GM23248 (cell line): ENCODE measurements around the gene MVB12B. TPM values are rescaled to one million over a fixed set of nuclear protein-coding genes. Genes with fewer than 3 reads are reported as not detected.

Source experiments
- DNase-seq: peaks from one replicate; pipeline ENCODE4 v3.0.0-alpha.2; 2015
- H2AFZ ChIP-seq: fragments of 200-600 bp; sonication (generic); 2 replicates; pipeline ENCODE4 v1.6.1; 2016; ENCODE audit warnings: antibody characterized with exemption
- H3F3A ChIP-seq: fragments of 200-600 bp; sonication (generic); 2 replicates; pipeline ENCODE4 v1.6.1; 2016; ENCODE audit warnings: mild to moderate bottlenecking, antibody characterized with exemption, mixed run types; ENCODE audit not compliant: insufficient read depth
- H3K27ac ChIP-seq: fragments of 200-600 bp; sonication (generic); 2 replicates; pipeline ENCODE4 v1.5.1; 2016; ENCODE audit warnings: mild to moderate bottlenecking
- H3K27me3 ChIP-seq: fragments of 200-600 bp; sonication (generic); replicated peaks from 2 replicates; pipeline ENCODE4 v1.6.1; 2016; ENCODE audit warnings: mild to moderate bottlenecking; ENCODE audit not compliant: insufficient read depth
- H3K36me3 ChIP-seq: fragments of 200-600 bp; sonication (generic); 2 replicates; pipeline ENCODE4 v1.6.1; 2016; ENCODE audit warnings: low read depth, mild to moderate bottlenecking
- H3K4me1 ChIP-seq: fragments of 200-600 bp; sonication (generic); 2 replicates; pipeline ENCODE4 v1.6.1; 2016; ENCODE audit warnings: mild to moderate bottlenecking; ENCODE audit not compliant: insufficient read depth
- H3K4me2 ChIP-seq: fragments of 200-600 bp; sonication (generic); one replicate; pipeline ENCODE4 v1.6.1; 2016; ENCODE audit warnings: mild to moderate bottlenecking; ENCODE audit not compliant: unreplicated experiment
- H3K4me3 ChIP-seq: fragments of 200-600 bp; sonication (generic); 2 replicates; pipeline ENCODE4 v1.5.1; 2016; ENCODE audit warnings: mild to moderate bottlenecking
- H3K79me2 ChIP-seq: fragments of 200-600 bp; sonication (generic); 2 replicates; pipeline ENCODE4 v1.6.1; 2016; ENCODE audit warnings: mild to moderate bottlenecking; ENCODE audit not compliant: insufficient read depth
- H3K9ac ChIP-seq: fragments of 200-600 bp; sonication (generic); 2 replicates; pipeline ENCODE4 v1.6.1; 2016; ENCODE audit warnings: mild to moderate bottlenecking
- H3K9me2 ChIP-seq: fragments of 200-600 bp; sonication (generic); 2 replicates; pipeline ENCODE4 v1.6.1; 2016; ENCODE audit warnings: mixed run types, mild to moderate bottlenecking, moderate library complexity; ENCODE audit not compliant: insufficient read depth
- H3K9me3 ChIP-seq: fragments of 200-600 bp; sonication (generic); one replicate; pipeline ENCODE4 v1.6.1; 2017; ENCODE audit warnings: low read depth
- H4K20me1 ChIP-seq: fragments of 200-600 bp; sonication (generic); 2 replicates; pipeline ENCODE4 v1.6.0; 2016; ENCODE audit not compliant: insufficient read depth
- EZH2 ChIP-seq: fragments of 200-600 bp; sonication (generic); IDR thresholded peaks from 2 replicates; pipeline ENCODE4 v1.6.1; 2018; ENCODE audit warnings: antibody characterized with exemption, mild to moderate bottlenecking; ENCODE audit not compliant: insufficient read depth, poor library complexity, severe bottlenecking
- EZH2phosphoT487 ChIP-seq: fragments of 200-600 bp; sonication (generic); IDR thresholded peaks from 2 replicates; pipeline ENCODE4 v1.6.1; 2018; ENCODE audit warnings: antibody characterized with exemption, moderate library complexity, mild to moderate bottlenecking, low read depth; ENCODE audit not compliant: insufficient read depth
- WGBS, 2 experiments: methylation state at CpG; one replicate each; pipeline ENCODE4 v1.1.6; 2015 to 2017; ENCODE audit warnings: low lambda C conversion rate in 2 of 2, low coverage in 1 of 2; ENCODE audit errors: missing lambda C conversion rate in 2 of 2; 5-methylcytosine and 5-hydroxymethylcytosine counted together
- in situ Hi-C: fragments of 300-500 bp; cut with MboI; formaldehyde crosslinking; loops from 2 replicates; pipeline ENCODE4 v1.15.0; 2020
- polyA plus RNA-seq: library from polyadenylated mRNA; unstranded; fragments of >200 nt; fragmentation: Nextera tagmentation; extraction: Ambion mirVana; gene quantifications from 2 replicates; pipeline ENCODE4 v1.2.1, GENCODE V29; 2016
- total RNA-seq: library from RNA; depleted of rRNA; stranded (reverse); fragments of >200 nt; shearing (Covaris generic); gene quantifications from 2 replicates; pipeline ENCODE4 v1.2.3, GENCODE V29; 2014

Gene MVB12B
- total and polyA plus RNA-seq, 2 experiments from 2014 or later: 2.4 to 5.5 TPM

- Histone ChIP-seq H3K9me3 (no peaks in the 10 kb centered on the region), H3K79me2 (no peaks in the 10 kb centered on the region), H2AFZ (no peak overlapping the region), H3K9ac (no peak overlapping the region), H3K9me2 (no peaks in the 10 kb centered on the region), H4K20me1 (no peaks in the 10 kb centered on the region), H3K36me3 (no peaks in the 10 kb centered on the region), H3F3A (peaks cover 43% of the 10 kb centered on the region), H3K27ac (no peak overlapping the region), H3K4me2 (no peak overlapping the region), H3K4me3 (no peak overlapping the region), H3K4me1 (peaks cover 38% of the 10 kb centered on the region), H3K27me3 (no peaks in the 10 kb centered on the region)
- WGBS, 2 experiments: 93 to 99% methylated on average over 4 of the region's 4 CpGs
- in situ Hi-C loops: no loop called here
- DNase-seq: no peak
- TF ChIP-seq EZH2phosphoT487 (no peak), EZH2 (no peak)
Measured at GRCh38 chr9:126410229-126410628, 83.6 kb downstream of the MVB12B start.

- Histone ChIP-seq H3K4me2 (peak overlapping the region; percentile 70), H3K79me2 (no peaks in the 10 kb centered on the region), H3K9me2 (no peaks in the 10 kb centered on the region), H4K20me1 (no peaks in the 10 kb centered on the region), H3K27me3 (no peaks in the 10 kb centered on the region), H3K9me3 (no peaks in the 10 kb centered on the region), H3K27ac (peak overlapping the region; percentile 54), H3K9ac (peak overlapping the region; percentile 43), H3K4me1 (peaks cover 32% of the 10 kb centered on the region), H3K4me3 (peak overlapping the region; percentile 52), H2AFZ (peak overlapping the region; percentile 32), H3F3A (peaks cover 38% of the 10 kb centered on the region), H3K36me3 (no peaks in the 10 kb centered on the region)
- 33 to 37% methylated on average over 12 of the region's 12 CpGs for WGBS, 2 experiments
- DNase-seq: peak; percentile 72
- TF ChIP-seq EZH2phosphoT487: no peak
- no peak for TF ChIP-seq EZH2
- in situ Hi-C loops: no loop called here
Measured at GRCh38 chr9:126411225-126411947, 84.8 kb downstream of the MVB12B start.

- in situ Hi-C loops: no loop called here
- H3K36me3 ChIP-seq: no peaks in the 10 kb centered on the region
- peak overlapping the region; percentile 70 for H3K4me2 ChIP-seq
- 0 out of 2 replicates have a peak overlapping the region, but pooled peaks have one; percentile 43 for H3K9ac ChIP-seq
- H3K27me3 ChIP-seq: no peaks in the 10 kb centered on the region
- no peak for TF ChIP-seq EZH2phosphoT487
- no peak for TF ChIP-seq EZH2
- peaks cover 32% of the 10 kb centered on the region for H3F3A ChIP-seq
- no peaks in the 10 kb centered on the region for H4K20me1 ChIP-seq
- H2AFZ ChIP-seq: peak overlapping the region; percentile 32; the same call in 1 of the 2 replicates
- 73 to 78% methylated on average over 6 of the region's 6 CpGs for WGBS, 2 experiments
- peak overlapping the region; percentile 54 for H3K27ac ChIP-seq
- peak overlapping the region; percentile 52; the same call in 1 of the 2 replicates for H3K4me3 ChIP-seq
- H3K9me3 ChIP-seq: no peaks in the 10 kb centered on the region
- no peaks in the 10 kb centered on the region for H3K79me2 ChIP-seq
- no peak for DNase-seq
- no peaks in the 10 kb centered on the region for H3K9me2 ChIP-seq
- peaks cover 27% of the 10 kb centered on the region for H3K4me1 ChIP-seq
Measured at GRCh38 chr9:126411948-126412284, 85.3 kb downstream of the MVB12B start.

DNA sequence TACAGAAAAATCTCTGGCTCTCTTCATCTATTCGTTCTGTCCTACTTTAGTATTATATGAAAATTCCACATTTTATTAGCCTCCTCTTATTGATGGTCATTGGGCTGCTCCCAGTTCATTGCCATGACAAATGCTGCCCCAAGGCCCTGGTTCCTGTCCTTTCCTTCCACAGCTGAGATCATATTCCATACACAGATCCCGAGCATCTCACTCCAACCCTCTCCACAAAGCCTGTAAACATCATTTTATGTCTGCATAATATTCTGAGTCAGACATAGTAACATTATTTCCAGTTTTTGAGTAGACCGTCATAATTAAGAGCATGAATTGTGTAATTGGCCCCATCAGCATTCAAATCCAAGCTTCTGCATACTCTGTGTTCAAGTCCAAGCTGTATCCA, 86.3 kb downstream of the MVB12B start:
- H3F3A ChIP-seq: peaks cover 32% of the 10 kb centered on the region
- H3K9me2 ChIP-seq: no peaks in the 10 kb centered on the region
- peak; percentile 29 for DNase-seq
- TF ChIP-seq EZH2 (no peak), EZH2phosphoT487 (no peak)
- H3K79me2 ChIP-seq: no peaks in the 10 kb centered on the region
- no peaks in the 10 kb centered on the region for H3K27me3 ChIP-seq
- no peak overlapping the region for H3K4me3 ChIP-seq
- no peak overlapping the region for H3K4me2 ChIP-seq
- no peaks in the 10 kb centered on the region for H4K20me1 ChIP-seq
- 29 to 34% methylated on average over 3 of the region's 3 CpGs for WGBS, 2 experiments
- H3K36me3 ChIP-seq: no peaks in the 10 kb centered on the region
- no peaks in the 10 kb centered on the region for H3K9me3 ChIP-seq
- H3K9ac ChIP-seq: no peak overlapping the region
- in situ Hi-C loops: no loop called here
- H3K27ac ChIP-seq: no peak overlapping the region
- H3K4me1 ChIP-seq: peaks cover 17% of the 10 kb centered on the region
- H2AFZ ChIP-seq: no peak overlapping the region
